CD4-positive, alpha-beta T cell treated with Interleukin-15 for 4 hours (primary cell): ENCODE measurements around the gene PHF12.
A peak's percentile ranks its signal among the peaks of the same experiment; 100 is the strongest.
"Not testable (repeated sequence)": the region's sequence is repeated elsewhere in the genome, so short reads cannot be mapped to it uniquely, and the experiment has no call there.

ENCODE experiments used
- DNase-seq: peaks from one replicate; pipeline ENCODE4 v3.0.0-alpha.2; 2020; ENCODE audit warnings: low spot score

Gene PHF12

DNA sequence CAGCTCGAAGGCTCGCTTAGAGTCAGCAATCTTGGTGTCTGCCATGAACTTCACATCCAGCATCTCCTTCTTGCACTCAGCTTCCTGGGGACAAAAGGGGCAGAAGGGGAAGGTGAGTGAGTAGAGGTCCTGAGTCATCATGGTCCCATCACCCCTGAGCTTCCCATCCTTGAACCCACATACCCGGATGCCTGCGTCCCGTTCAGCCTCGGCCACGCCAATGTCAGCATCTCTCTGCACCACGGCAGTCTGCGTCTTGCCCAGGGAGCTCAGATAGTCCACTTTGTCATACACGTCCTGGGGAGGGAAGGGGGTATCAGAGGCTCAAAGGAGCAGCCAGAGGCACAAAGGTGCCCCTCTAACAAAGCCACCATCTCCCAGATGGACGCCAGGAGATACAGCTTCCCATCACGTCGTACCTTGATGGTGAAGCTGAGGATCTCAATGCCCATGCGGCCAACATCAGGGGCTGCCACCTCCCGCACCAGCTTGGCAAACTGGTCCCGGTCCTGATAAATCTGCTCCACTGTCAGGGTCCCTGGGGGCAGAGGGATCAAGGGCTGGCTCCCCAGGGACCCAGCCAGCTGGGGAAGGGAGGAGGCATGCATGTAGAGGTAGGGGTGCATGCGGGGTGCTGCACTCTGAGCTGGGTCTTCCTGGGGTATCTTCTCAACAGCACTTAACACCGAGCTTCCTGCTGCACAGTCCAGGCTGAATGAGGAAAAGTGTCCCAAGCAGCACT, 69.0 kb downstream of the PHF12 start:
- DNase-seq, result no peak

- DNase-seq, result no peak
These were observed 69.7 kb downstream of the PHF12 start for GRCh38 chr17:28881533-28882056.

DNA sequence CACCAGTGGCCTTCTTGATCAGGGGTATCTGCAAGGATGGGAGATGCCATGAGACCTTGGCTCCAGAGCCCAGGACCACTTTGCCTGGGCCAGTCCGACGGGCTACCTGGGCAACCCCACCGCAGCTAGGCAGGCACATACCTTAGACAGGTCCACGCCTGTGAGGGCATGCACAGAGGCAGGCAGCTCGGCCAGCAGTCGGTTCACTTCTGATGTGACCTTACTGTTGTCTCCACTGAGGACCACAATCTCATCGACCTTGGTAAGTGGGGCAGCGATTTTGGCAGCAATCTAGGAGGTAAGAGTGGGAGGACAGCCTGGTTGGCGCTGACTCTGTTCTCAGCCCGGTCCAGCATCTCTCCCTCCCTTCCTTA, 70.8 kb downstream of the PHF12 start:
- DNase-seq, result no peak

DNA sequence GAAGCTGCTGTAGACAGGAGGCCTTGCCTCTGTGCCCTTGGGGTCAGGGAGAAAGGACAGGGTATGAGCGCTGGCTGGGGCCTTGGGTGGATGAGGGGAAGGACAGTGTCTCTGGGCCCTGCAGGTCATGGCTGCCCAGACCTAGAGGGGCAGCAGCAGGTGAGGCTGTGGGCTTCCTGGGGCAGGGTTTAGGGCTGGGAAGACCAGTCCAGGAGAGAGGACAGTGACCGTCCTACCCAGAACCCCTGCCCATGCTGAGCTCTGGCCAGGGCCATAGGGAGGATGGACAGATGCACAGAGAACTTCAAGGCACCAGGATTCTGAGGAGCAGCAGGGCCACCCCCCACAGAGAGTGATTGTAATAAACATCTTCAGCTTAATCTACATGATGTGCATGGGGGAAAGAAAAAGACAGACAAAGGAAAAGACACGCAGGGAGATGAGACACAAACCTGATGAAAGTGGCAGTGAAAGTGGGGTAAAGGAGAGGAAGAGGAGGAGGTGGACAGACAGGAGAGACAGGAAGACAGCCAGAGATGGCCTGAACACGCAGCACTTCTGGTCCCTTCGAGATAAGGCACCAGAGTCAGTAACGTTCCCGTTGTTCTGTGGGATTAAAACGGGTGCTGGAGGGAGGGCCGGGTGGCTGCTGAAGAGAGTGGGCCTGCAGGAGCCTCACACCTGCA, 71.3 kb downstream of the PHF12 start:
- no peak for DNase-seq

DNA sequence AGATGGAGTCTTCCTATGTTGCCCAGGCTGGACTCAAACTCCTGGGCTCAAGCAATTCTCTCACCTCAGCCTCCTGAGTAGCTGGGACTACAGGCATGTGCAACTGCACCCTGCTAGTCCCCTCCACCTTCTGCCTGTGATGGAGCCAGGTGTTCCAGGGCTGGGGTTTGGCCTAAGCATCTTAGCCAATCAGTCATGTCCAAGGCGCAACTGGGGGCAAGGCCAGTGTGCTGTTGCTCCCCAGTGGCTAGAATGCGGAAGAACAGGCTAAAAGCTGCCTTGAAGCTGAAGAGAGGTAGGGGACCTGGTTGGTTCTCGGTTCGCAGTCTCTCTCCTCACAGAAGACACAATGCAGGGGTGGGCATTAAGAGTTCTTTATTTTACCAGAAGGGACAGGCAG, 72.3 kb downstream of the PHF12 start:
- DNase-seq, result no peak

DNA sequence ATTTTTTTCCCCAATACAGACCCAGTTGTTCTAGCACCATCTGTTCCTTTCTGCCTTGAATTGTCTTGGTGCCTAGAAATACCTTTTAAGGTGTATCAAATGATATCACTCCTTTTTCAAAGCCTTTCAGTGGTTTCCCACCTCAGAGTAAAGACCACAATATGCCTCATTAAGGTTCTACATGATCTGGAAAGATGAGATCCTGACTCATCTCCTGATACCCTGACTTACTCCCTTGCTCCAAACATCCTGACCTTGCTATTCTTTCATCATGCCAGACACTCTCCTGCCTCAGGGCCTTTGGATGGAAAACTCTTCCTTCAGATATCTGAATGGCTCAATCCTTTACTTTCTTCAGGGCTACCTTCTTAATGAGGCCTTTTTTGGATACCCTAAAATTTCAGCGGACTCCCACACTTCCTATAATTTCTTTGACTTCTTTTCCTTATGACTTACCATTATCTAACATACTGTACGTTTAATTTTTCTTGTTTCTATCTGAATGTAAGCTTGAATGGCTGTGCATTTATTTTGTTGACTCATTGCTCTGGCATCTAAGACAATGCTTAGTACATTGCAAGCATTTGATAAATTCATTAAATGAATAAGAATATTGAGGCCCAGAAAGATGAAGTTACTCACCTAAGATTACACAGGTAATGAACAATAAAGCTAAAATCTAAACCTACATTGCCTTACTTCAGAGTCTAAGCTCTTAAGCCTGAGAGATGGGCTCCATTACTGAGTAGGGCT, 73.0 kb downstream of the PHF12 start:
- DNase-seq, result no peak

GRCh38 chr17:28877150-28877711, 74.1 kb downstream of the PHF12 start:
- not testable (repeated sequence) for DNase-seq

GRCh38 chr17:28875848-28876550, 75.3 kb downstream of the PHF12 start:
- DNase-seq, result no peak

DNA sequence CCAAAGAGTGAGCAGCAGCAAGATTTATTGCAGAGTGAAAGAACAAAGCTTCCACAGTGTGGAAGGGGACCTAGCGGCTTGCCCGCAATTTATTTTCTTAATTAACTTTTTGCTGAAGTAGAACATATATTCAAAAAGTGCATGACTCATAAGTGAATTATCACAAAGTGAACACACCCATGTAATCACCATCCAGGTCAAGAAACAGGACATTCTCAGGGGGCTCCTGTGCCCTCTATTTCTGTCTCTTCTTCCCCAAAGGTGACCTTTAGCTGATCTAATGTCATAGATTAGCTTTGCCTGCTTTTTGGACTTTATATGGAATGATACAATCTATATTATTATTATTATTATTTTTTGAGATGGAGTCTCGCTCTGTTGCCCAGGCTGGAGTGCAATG, 76.6 kb downstream of the PHF12 start:
- no peak for DNase-seq

DNA sequence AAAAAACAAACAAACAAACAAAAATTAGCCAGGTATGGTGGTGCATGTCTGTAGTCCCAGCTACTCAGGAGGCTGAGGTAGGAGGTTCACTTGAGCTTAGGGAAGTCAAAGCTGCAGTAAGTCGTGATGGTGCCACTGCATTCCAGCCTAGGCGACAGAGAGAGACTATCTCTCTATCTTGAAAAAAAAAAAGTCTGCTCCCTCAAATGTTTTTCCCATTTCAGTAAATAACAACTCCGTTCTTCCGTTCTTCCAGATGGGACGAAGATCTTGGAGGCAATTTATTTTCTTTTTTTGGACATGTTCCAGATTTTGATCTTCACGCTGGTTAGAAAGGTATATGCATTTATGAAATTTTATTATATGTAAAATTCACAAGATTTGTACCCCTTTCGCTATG, 77.5 kb downstream of the PHF12 start:
- no peak for DNase-seq

DNA sequence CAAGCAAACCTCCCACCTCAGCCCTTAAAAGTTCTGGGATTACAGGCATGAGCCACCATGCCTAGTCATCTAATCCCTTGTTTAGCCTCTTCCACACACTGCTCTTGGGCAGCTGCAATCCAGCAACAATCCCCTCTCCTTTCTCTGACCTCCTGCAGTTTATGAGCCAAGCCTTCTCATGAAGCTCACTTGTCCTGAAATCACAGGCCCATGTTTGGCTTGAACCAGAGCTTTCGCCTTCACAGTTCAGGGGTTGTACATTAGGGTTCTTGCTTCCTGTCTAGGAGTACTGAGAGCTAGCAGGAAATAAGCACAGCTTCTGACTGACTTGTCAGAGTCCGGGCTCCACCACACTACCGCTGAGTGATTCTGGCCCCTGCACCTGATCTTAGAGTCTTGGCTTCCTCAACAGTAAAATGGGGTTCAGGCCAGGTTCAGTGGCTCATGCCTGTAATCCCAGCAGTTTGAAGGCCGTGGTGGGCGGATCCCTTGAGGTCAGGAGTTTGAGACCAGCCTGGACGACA, 80.2 kb downstream of the PHF12 start:
- peak; percentile 40 for DNase-seq

GRCh38 chr17:28867276-28867675, 84.0 kb downstream of the PHF12 start:
- DNase-seq, result no peak

GRCh38 chr17:28865946-28866752, 85.2 kb downstream of the PHF12 start:
- no peak for DNase-seq

GRCh38 chr17:28864991-28865849, 86.1 kb downstream of the PHF12 start:
- DNase-seq, result no peak

- no peak for DNase-seq
These were observed 87.4 kb downstream of the PHF12 start for GRCh38 chr17:28863953-28864352.

- no peak for DNase-seq
These were observed 88.8 kb downstream of the PHF12 start for GRCh38 chr17:28862561-28862960.

GRCh38 chr17:28861393-28862203, 89.7 kb downstream of the PHF12 start:
- DNase-seq, result no peak

DNA sequence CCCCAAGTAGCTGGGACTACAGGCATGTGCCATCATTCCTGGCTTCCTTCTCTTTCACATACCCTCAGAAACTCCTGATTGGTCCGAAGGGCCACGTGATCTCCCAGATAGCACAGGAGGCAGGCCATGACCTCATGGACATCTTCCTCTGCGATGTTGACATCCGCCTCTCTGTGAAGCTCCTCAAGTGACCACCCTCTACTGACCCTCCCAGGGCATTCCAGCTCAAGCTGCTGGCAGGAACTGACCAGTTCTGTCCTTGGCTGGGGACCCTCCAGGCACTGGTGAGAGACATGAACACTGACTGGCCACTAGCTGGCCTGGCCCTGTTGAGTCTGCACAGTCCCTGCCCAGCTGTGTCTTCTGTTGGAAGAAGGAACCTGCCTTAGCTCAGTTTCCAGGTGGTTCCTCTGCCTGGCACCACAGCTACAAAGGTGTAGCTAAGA, 90.9 kb downstream of the PHF12 start:
- DNase-seq, result no peak
